GM23338 (cell line): ENCODE measurements around the gene SOWAHA. TPM values are rescaled to one million over a fixed set of nuclear protein-coding genes. Genes with fewer than 3 reads are reported as not detected.

Experiments used
- ATAC-seq: fragments of 200-7000 bp; cut with Tn5 transposase; 3 replicates; pipeline ENCODE4 v1.9.1; 2020
- DNase-seq: peaks from one replicate; pipeline ENCODE4 v3.0.0-alpha.2; 2015; ENCODE audit warnings: low spot score
- H2AFZ ChIP-seq: fragments of 200-600 bp; sonication (generic); 2 replicates; pipeline ENCODE4 v1.8.0; 2016; ENCODE audit warnings: antibody characterized with exemption, mild to moderate bottlenecking, moderate library complexity
- H3F3A ChIP-seq: fragments of 200-600 bp; sonication (generic); replicated peaks from 2 replicates; pipeline ENCODE4 v1.8.0; 2017; ENCODE audit warnings: antibody characterized with exemption, mixed run types, low read depth
- H3K27ac ChIP-seq: fragments of 200-600 bp; sonication (generic); 2 replicates; pipeline ENCODE4 v1.6.1; 2016; ENCODE audit warnings: low read depth
- H3K27me3 ChIP-seq: fragments of 200-600 bp; sonication (generic); 2 replicates; pipeline ENCODE4 v1.8.0; 2016; ENCODE audit warnings: mild to moderate bottlenecking, mixed run types, moderate library complexity; ENCODE audit not compliant: insufficient read depth
- H3K36me3 ChIP-seq: fragments of 200-600 bp; sonication (generic); 2 replicates; pipeline ENCODE4 v1.8.0; 2016; ENCODE audit warnings: mild to moderate bottlenecking; ENCODE audit not compliant: insufficient read depth
- H3K4me1 ChIP-seq: fragments of 200-600 bp; sonication (generic); 2 replicates; pipeline ENCODE4 v1.8.0; 2016; ENCODE audit warnings: mild to moderate bottlenecking, moderate library complexity; ENCODE audit not compliant: insufficient read depth
- H3K4me2 ChIP-seq: fragments of 200-600 bp; sonication (generic); 2 replicates; pipeline ENCODE4 v1.7.1; 2017; ENCODE audit warnings: mixed run types
- H3K4me3 ChIP-seq: fragments of 200-600 bp; sonication (generic); 2 replicates; pipeline ENCODE4 v1.6.1; 2016; ENCODE audit warnings: mixed run types
- H3K79me2 ChIP-seq: fragments of 200-600 bp; sonication (generic); replicated peaks from 2 replicates; pipeline ENCODE4 v1.8.0; 2017; ENCODE audit warnings: mild to moderate bottlenecking; ENCODE audit not compliant: insufficient read depth
- H3K9me2 ChIP-seq: fragments of 200-600 bp; sonication (generic); 2 replicates; pipeline ENCODE4 v1.8.0; 2017; ENCODE audit not compliant: insufficient read depth
- H4K20me1 ChIP-seq: fragments of 200-600 bp; sonication (generic); replicated peaks from 2 replicates; pipeline ENCODE4 v1.8.0; 2017; ENCODE audit warnings: mild to moderate bottlenecking; ENCODE audit not compliant: insufficient read depth
- H3K27ac Mint-ChIP-seq: 2 replicates; pipeline ENCODE4 v1.8.0; 2020; ENCODE audit warnings: inconsistent platforms, mild to moderate bottlenecking, moderate library complexity, mixed read lengths
- H3K27me3 Mint-ChIP-seq: 3 replicates; pipeline ENCODE4 v1.8.0; 2022; ENCODE audit warnings: low read depth, mild to moderate bottlenecking, moderate library complexity, mixed read lengths, inconsistent platforms; ENCODE audit not compliant: insufficient read depth, poor library complexity
- H3K36me3 Mint-ChIP-seq: 3 replicates; pipeline ENCODE4 v1.8.0; 2021; ENCODE audit warnings: low read depth, mild to moderate bottlenecking, inconsistent platforms, moderate library complexity, mixed read lengths
- H3K4me1 Mint-ChIP-seq: 3 replicates; pipeline ENCODE4 v1.8.0; 2020; ENCODE audit warnings: mild to moderate bottlenecking, inconsistent platforms, mixed read lengths
- H3K4me3 Mint-ChIP-seq: 3 replicates; pipeline ENCODE4 v1.8.0; 2021; ENCODE audit warnings: moderate library complexity, mild to moderate bottlenecking, inconsistent platforms, mixed read lengths
- H3K9me3 Mint-ChIP-seq: 3 replicates; pipeline ENCODE4 v1.8.0; 2020; ENCODE audit warnings: moderate library complexity, mild to moderate bottlenecking, inconsistent platforms, mixed read lengths
- CREB1 ChIP-seq: fragments of 250-450 bp; sonication (Bioruptor Pico); IDR thresholded peaks from 2 replicates; pipeline ENCODE4 v1.5.0; 2020; ENCODE audit warnings: low read depth, mild to moderate bottlenecking, moderate library complexity
- CTCF ChIP-seq, 2 experiments: fragments of 200-600 bp in 1 of 2; sonication (generic) in 1 of 2; conservative IDR thresholded peaks; 2 replicates each; pipeline versions ENCODE4 v1.5.1 to v1.6.1; 2016 to 2017; ENCODE audit warnings: antibody characterized with exemption in 2 of 2, low read depth in 2 of 2, mild to moderate bottlenecking in 2 of 2, moderate library complexity in 1 of 2
- EZH2 ChIP-seq: fragments of 200-600 bp; sonication (generic); IDR thresholded peaks from one replicate; pipeline ENCODE4 v1.8.0; 2017; ENCODE audit warnings: antibody characterized with exemption, mild to moderate bottlenecking, low read depth; ENCODE audit not compliant: unreplicated experiment
- EZH2phosphoT487 ChIP-seq: fragments of 200-600 bp; sonication (generic); IDR thresholded peaks from one replicate; pipeline ENCODE4 v1.8.1; 2018; ENCODE audit warnings: antibody characterized with exemption; ENCODE audit not compliant: unreplicated experiment
- JUNB ChIP-seq: IDR thresholded peaks from one replicate; pipeline ENCODE4 v1.6.1; 2016; ENCODE audit warnings: antibody characterized with exemption; ENCODE audit not compliant: unreplicated experiment
- NANOG ChIP-seq: IDR thresholded peaks from 2 replicates; pipeline ENCODE4 v1.6.1; 2016; ENCODE audit warnings: antibody characterized with exemption, borderline replicate concordance
- POLR2AphosphoS5 ChIP-seq: IDR thresholded peaks from 2 replicates; pipeline ENCODE4 v1.6.1; 2016; ENCODE audit warnings: antibody characterized with exemption, low read depth
- STAT1 ChIP-seq: IDR thresholded peaks from one replicate; pipeline ENCODE4 v1.6.1; 2016; ENCODE audit warnings: antibody characterized with exemption; ENCODE audit not compliant: unreplicated experiment
- ZNF114 ChIP-seq: fragments of 250-450 bp; sonication (Bioruptor Pico); IDR thresholded peaks from 2 replicates; pipeline ENCODE4 v1.5.0; 2020; ENCODE audit warnings: mild to moderate bottlenecking, moderate library complexity
- ZNF331 ChIP-seq: fragments of 250-450 bp; sonication (Bioruptor Pico); IDR thresholded peaks from 2 replicates; pipeline ENCODE4 v1.5.0; 2020; ENCODE audit warnings: low read depth, mild to moderate bottlenecking, moderate library complexity
- polyA plus RNA-seq: library from polyadenylated mRNA; unstranded; fragments of >200 nt; fragmentation: Nextera tagmentation; extraction: Ambion mirVana; gene quantifications from 2 replicates; pipeline ENCODE4 v1.2.1, GENCODE V29; 2016
- total RNA-seq: library from RNA; depleted of rRNA; stranded (reverse); fragments of >200 nt; shearing (Covaris generic); gene quantifications from 2 replicates; pipeline ENCODE4 v1.2.3, GENCODE V29; 2014
- TF ChIP-seq, protein P1 (sequence below): IDR thresholded peaks from one replicate; pipeline ENCODE4 v1.6.1; 2018; ENCODE audit warnings: antibody characterized with exemption; ENCODE audit not compliant: unreplicated experiment
- TF ChIP-seq, protein P2 (sequence below): fragments of 250-450 bp; sonication (Bioruptor Pico); IDR thresholded peaks from 2 replicates; pipeline ENCODE4 v1.5.0; 2020; ENCODE audit warnings: mild to moderate bottlenecking, moderate library complexity
- TF ChIP-seq, protein P3 (sequence below): IDR thresholded peaks from 2 replicates; pipeline ENCODE4 v1.6.1; 2016; ENCODE audit warnings: antibody characterized with exemption

SOWAHA gene
- total and polyA plus RNA-seq, 2 experiments from 2014 or later: 0.18 to 0.52 TPM

DNA sequence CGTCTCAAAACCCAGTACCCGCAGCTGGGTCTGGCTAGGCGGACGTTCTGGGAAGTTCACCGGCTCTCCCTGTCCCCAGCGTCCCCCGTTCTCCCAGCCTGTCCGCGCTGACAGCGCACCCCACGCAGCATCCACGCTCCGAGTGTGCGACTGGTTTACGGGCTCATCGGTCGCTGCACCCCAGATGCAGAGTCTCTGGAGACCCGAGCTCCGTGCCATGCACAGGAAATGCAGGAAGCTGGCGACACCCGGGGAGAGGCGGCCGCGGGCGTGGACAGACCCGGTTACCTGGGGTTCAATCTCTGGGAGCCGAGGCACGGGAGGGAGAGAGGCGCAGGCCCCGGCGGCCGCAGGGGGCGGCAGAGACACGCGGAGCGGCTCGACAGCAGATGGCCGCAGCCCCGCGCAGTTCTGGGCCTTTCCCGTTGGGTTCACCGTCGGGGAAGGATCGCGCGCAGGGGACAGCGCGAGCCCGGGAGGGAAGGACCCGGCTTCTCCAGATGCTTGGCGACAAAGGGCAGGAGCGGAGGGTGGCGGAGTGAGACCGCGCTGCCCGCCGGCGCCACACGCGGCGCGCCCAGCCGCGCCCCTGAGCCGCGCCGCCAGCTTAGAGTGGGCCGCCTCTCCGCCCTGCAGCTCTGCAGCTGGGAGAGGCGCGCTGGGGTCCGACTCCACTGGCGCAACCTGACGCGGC lies 16.8 kb downstream of the SOWAHA start:
- DNase-seq (peak; percentile 85), ATAC-seq (peak; percentile 64)
- Mint-ChIP-seq H3K27ac (no peak overlapping the region), H3K9me3 (no peaks in the 10 kb centered on the region), H3K27me3 (peaks cover 62% of the 10 kb centered on the region), H3K4me3 (peak overlapping the region; percentile 80), H3K36me3 (peaks cover 2% of the 10 kb centered on the region), H3K4me1 (peaks cover 14% of the 10 kb centered on the region)
- H3K4me1 ChIP-seq: peaks cover 5% of the 10 kb centered on the region
- H3K79me2 ChIP-seq: no peaks in the 10 kb centered on the region
- TF ChIP-seq EZH2phosphoT487 (no peak), NANOG (no peak), POLR2AphosphoS5 (no peak), CTCF (conservative IDR thresholded peaks at IDR 0.05; ENCODE audit: low read depth in 2 of 2) (peak; percentile 49 to 74), STAT1 (no peak), ZNF114 (CRISPR knock-in tag) (no peak), JUNB (no peak), CREB1 (no peak; the same call in 1 of the 2 replicates), EZH2 (peak; percentile 72), ZNF331 (CRISPR knock-in tag) (no peak)
- TF ChIP-seq, protein P1, sequence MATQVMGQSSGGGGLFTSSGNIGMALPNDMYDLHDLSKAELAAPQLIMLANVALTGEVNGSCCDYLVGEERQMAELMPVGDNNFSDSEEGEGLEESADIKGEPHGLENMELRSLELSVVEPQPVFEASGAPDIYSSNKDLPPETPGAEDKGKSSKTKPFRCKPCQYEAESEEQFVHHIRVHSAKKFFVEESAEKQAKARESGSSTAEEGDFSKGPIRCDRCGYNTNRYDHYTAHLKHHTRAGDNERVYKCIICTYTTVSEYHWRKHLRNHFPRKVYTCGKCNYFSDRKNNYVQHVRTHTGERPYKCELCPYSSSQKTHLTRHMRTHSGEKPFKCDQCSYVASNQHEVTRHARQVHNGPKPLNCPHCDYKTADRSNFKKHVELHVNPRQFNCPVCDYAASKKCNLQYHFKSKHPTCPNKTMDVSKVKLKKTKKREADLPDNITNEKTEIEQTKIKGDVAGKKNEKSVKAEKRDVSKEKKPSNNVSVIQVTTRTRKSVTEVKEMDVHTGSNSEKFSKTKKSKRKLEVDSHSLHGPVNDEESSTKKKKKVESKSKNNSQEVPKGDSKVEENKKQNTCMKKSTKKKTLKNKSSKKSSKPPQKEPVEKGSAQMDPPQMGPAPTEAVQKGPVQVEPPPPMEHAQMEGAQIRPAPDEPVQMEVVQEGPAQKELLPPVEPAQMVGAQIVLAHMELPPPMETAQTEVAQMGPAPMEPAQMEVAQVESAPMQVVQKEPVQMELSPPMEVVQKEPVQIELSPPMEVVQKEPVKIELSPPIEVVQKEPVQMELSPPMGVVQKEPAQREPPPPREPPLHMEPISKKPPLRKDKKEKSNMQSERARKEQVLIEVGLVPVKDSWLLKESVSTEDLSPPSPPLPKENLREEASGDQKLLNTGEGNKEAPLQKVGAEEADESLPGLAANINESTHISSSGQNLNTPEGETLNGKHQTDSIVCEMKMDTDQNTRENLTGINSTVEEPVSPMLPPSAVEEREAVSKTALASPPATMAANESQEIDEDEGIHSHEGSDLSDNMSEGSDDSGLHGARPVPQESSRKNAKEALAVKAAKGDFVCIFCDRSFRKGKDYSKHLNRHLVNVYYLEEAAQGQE: no peak
- TF ChIP-seq, protein P2, sequence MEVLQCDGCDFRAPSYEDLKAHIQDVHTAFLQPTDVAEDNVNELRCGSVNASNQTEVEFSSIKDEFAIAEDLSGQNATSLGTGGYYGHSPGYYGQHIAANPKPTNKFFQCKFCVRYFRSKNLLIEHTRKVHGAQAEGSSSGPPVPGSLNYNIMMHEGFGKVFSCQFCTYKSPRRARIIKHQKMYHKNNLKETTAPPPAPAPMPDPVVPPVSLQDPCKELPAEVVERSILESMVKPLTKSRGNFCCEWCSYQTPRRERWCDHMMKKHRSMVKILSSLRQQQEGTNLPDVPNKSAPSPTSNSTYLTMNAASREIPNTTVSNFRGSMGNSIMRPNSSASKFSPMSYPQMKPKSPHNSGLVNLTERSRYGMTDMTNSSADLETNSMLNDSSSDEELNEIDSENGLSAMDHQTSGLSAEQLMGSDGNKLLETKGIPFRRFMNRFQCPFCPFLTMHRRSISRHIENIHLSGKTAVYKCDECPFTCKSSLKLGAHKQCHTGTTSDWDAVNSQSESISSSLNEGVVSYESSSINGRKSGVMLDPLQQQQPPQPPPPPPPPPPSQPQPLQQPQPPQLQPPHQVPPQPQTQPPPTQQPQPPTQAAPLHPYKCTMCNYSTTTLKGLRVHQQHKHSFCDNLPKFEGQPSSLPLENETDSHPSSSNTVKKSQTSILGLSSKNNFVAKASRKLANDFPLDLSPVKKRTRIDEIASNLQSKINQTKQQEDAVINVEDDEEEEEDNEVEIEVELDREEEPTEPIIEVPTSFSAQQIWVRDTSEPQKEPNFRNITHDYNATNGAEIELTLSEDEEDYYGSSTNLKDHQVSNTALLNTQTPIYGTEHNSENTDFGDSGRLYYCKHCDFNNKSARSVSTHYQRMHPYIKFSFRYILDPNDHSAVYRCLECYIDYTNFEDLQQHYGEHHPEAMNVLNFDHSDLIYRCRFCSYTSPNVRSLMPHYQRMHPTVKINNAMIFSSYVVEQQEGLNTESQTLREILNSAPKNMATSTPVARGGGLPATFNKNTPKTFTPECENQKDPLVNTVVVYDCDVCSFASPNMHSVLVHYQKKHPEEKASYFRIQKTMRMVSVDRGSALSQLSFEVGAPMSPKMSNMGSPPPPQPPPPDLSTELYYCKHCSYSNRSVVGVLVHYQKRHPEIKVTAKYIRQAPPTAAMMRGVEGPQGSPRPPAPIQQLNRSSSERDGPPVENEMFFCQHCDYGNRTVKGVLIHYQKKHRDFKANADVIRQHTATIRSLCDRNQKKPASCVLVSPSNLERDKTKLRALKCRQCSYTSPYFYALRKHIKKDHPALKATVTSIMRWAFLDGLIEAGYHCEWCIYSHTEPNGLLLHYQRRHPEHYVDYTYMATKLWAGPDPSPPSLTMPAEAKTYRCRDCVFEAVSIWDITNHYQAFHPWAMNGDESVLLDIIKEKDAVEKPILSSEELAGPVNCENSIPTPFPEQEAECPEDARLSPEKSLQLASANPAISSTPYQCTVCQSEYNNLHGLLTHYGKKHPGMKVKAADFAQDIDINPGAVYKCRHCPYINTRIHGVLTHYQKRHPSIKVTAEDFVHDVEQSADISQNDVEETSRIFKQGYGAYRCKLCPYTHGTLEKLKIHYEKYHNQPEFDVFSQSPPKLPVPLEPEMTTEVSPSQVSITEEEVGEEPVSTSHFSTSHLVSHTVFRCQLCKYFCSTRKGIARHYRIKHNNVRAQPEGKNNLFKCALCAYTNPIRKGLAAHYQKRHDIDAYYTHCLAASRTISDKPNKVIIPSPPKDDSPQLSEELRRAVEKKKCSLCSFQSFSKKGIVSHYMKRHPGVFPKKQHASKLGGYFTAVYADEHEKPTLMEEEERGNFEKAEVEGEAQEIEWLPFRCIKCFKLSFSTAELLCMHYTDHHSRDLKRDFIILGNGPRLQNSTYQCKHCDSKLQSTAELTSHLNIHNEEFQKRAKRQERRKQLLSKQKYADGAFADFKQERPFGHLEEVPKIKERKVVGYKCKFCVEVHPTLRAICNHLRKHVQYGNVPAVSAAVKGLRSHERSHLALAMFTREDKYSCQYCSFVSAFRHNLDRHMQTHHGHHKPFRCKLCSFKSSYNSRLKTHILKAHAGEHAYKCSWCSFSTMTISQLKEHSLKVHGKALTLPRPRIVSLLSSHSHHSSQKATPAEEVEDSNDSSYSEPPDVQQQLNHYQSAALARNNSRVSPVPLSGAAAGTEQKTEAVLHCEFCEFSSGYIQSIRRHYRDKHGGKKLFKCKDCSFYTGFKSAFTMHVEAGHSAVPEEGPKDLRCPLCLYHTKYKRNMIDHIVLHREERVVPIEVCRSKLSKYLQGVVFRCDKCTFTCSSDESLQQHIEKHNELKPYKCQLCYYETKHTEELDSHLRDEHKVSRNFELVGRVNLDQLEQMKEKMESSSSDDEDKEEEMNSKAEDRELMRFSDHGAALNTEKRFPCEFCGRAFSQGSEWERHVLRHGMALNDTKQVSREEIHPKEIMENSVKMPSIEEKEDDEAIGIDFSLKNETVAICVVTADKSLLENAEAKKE (CRISPR knock-in tag): no peak
- TF ChIP-seq, protein P3, sequence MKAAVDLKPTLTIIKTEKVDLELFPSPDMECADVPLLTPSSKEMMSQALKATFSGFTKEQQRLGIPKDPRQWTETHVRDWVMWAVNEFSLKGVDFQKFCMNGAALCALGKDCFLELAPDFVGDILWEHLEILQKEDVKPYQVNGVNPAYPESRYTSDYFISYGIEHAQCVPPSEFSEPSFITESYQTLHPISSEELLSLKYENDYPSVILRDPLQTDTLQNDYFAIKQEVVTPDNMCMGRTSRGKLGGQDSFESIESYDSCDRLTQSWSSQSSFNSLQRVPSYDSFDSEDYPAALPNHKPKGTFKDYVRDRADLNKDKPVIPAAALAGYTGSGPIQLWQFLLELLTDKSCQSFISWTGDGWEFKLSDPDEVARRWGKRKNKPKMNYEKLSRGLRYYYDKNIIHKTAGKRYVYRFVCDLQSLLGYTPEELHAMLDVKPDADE: no peak
- H2AFZ ChIP-seq: peak overlapping the region; percentile 94
- H3K9me2 ChIP-seq: no peaks in the 10 kb centered on the region
- peak overlapping the region; percentile 86 for H3K4me2 ChIP-seq
- no peaks in the 10 kb centered on the region for H4K20me1 ChIP-seq
- peaks cover 82% of the 10 kb centered on the region for H3K27me3 ChIP-seq
- H3F3A ChIP-seq: 0 out of 2 replicates have a peak, but pooled peaks cover 10% of the 10 kb centered on the region
- H3K27ac ChIP-seq: no peak overlapping the region
- H3K36me3 ChIP-seq: no peaks in the 10 kb centered on the region
- H3K4me3 ChIP-seq: peak overlapping the region; percentile 73
